ENCODE measurements around the gene PID1. TPM values are rescaled to one million over a fixed set of nuclear protein-coding genes. Genes with fewer than 3 reads are reported as not detected.

The PID1 gene
- polyA plus RNA-seq, 1 of the 3 experiments (the other 2 are of a cell fraction), result 0.16 TPM

GRCh38 chr2:229300790-229301189, 29.7 kb upstream of the PID1 start:
- Histone ChIP-seq H3K9me3 (no peaks in the 10 kb centered on the region), H3K9me2 (0 out of 2 replicates have a peak, but pooled peaks cover 6% of the 10 kb centered on the region), H2AFZ (ENCODE audit: low read depth) (no peak overlapping the region), H3K4me1 (ENCODE audit: control insufficient read depth in 1 of 2, insufficient read depth in 2 of 2, low read depth in 1 of 2, low read length in 1 of 2) (no peaks in the 10 kb centered on the region), H3K79me2 (ENCODE audit: insufficient read depth) (no peaks in the 10 kb centered on the region), H3K27me3 (ENCODE audit: insufficient read depth) (no peaks in the 10 kb centered on the region), H3K27ac (ENCODE audit: low read depth in 2 of 2, low read length in 1 of 2) (no peak overlapping the region), H3K4me3 (ENCODE audit: low read depth in 2 of 2, low read length in 1 of 2) (no peak overlapping the region), H3K36me3 (replicated peaks in 1 of 2; ENCODE audit: control insufficient read depth in 1 of 2, insufficient read depth in 2 of 2, low read length in 1 of 2) (no peaks in the 10 kb centered on the region), H3K4me2 (no peak overlapping the region), H4K20me1 (ENCODE audit: insufficient read depth) (no peaks in the 10 kb centered on the region), H3F3A (replicated peaks; ENCODE audit: insufficient read depth) (no peaks in the 10 kb centered on the region), H3K9ac (no peak overlapping the region)
- 20% methylated on average over 3 of the region's 3 CpGs for WGBS (ENCODE audit: low lambda C conversion rate)
- ChIA-PET POLR2A (no interaction called here), CTCF (interaction anchor here (2.6 kb wide), 1 partner anchor 27 kb away, joined by 9 read pairs; no protein-coding TSS in a partner anchor)
- TF ChIP-seq TEAD4 (IDR thresholded peaks at IDR 0.05; ENCODE audit: borderline replicate concordance, insufficient read depth), result no peak
- no peak for TF ChIP-seq YY1 (IDR thresholded peaks at IDR 0.05; ENCODE audit: low read depth)
- no peak for TF ChIP-seq RAD21 (IDR thresholded peaks at IDR 0.05; ENCODE audit: low read length)
- no peak for TF ChIP-seq PBX3 (IDR thresholded peaks at IDR 0.05)
- TF ChIP-seq NFIC (IDR thresholded peaks at IDR 0.05; ENCODE audit: borderline replicate concordance), result no peak
- TF ChIP-seq USF2 (IDR thresholded peaks at IDR 0.05; ENCODE audit: borderline replicate concordance, low read depth, low read length), result no peak
- no peak for TF ChIP-seq TAF1 (IDR thresholded peaks at IDR 0.05; ENCODE audit: borderline replicate concordance, low read depth, low read length)
- no peak for TF ChIP-seq IRF3 (IDR thresholded peaks at IDR 0.05; ENCODE audit: low read depth, low read length)
- TF ChIP-seq FOSL2 (IDR thresholded peaks at IDR 0.05; ENCODE audit: borderline replicate concordance, low read depth), result no peak
- TF ChIP-seq ELF1 (IDR thresholded peaks at IDR 0.05), result no peak
- no peak for TF ChIP-seq JUND (IDR thresholded peaks at IDR 0.05)
- TF ChIP-seq GATA2 (CRISPR knock-in tag; IDR thresholded peaks at IDR 0.05), result no peak
- TF ChIP-seq SMC3 (IDR thresholded peaks at IDR 0.05; ENCODE audit: low read depth, low read length), result no peak
- no peak for TF ChIP-seq EZH2phosphoT487 (IDR thresholded peaks at IDR 0.05; ENCODE audit: borderline replicate concordance, low read depth)
- TF ChIP-seq GABPA (IDR thresholded peaks at IDR 0.05; ENCODE audit: low read depth), result no peak
- no peak for TF ChIP-seq SIN3A (IDR thresholded peaks at IDR 0.05; ENCODE audit: borderline replicate concordance, low read depth, low read length)
- no peak for TF ChIP-seq RFX5 (IDR thresholded peaks at IDR 0.05; ENCODE audit: low read length)
- no peak for TF ChIP-seq CHD2 (IDR thresholded peaks at IDR 0.05; ENCODE audit: low read length, partially characterized antibody)
- no peak for TF ChIP-seq NRF1 (IDR thresholded peaks at IDR 0.05; ENCODE audit: low read depth, low read length)
- TF ChIP-seq EP300 (IDR thresholded peaks at IDR 0.05; ENCODE audit: borderline replicate concordance in 1 of 2, low read depth in 1 of 2, low read length in 1 of 2), result no peak
- no peak for DNase-seq
